Fibroblast of skin of left quadriceps (primary cell): ENCODE data around the gene NRXN3.

Source experiments
- DNase-seq, 2 experiments: peaks; one replicate each; pipeline ENCODE4 v3.0.0-alpha.2; 2013; ENCODE audit warnings: low read depth in 2 of 2

Gene NRXN3

DNA sequence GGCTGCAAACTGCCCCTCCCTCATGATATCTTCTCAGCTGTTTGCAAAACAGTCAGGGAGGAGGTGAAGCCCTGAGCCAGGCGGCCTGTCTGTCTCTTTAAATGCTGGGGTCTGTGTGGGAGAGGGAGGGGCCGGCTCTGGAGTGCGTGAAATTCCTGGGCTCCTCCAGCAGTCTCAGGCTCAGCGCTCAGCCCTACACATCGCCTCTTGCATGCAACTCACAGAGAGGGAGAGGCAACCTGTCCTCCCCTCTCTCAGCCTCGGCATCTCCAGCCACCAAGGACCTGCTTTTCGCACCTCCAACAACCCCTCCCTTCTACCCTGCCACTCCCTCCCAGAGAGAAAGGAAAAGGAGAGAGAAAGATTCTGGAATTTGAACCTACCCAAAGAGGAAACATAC lies at the start of gene NRXN3:
NRXN3 (plus strand) TSS at position 171 of the 400 bp plus-strand sequence. CDS start 72,721 bp downstream, outside the sequence.
- no peak for DNase-seq

DNA sequence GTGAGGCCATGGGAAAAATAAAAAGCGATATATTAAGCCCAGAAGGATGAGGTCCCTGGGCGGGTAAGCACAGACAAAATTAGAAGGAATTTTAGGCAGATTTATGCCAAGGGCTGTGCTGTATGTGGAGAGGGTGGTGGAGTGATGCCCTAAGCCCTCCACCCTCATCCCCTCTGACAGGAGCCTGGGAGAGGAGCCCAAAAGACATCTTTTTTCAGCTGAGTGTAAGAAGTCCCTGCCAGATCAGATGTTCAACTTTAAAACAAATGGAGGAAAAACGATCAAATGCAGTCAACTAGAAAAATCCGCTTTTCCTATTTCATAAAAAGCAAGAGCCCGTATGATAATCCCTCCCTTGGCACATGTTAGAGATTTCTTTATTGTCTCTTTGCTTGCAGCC lies 47.7 kb upstream of the NRXN3 start:
- DNase-seq = no peak

- no peak for DNase-seq
Observed at GRCh38 chr14:78123650-78124253, 46.4 kb upstream of the NRXN3 start.

DNA sequence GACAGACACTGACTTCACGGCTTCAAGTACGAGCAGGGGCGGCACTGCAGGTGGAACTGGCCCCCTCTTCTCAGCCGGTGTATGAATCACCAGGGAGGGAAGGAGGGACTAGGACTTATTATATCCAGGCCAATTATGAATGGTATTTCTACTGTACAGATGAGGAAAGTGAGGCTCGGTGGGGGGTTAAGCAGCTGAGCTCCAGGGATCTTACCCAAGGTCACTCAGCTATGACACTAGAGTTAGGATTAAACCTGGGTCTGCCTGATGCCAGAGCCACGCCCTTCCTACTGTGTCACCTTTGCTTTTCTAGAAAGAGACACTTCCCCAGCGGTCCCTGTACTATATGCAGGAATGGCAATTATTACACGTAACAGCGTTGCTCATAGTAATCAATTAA lies 42.2 kb upstream of the NRXN3 start:
- no peak for DNase-seq

GRCh38 chr14:78129375-78129774 lies 40.8 kb upstream of the NRXN3 start:
- DNase-seq = no peak

GRCh38 chr14:78130356-78130755 lies 39.8 kb upstream of the NRXN3 start:
- DNase-seq = no peak

- no peak for DNase-seq
Observed at GRCh38 chr14:78131201-78131600, 39.0 kb upstream of the NRXN3 start.

- DNase-seq = no peak
Observed at GRCh38 chr14:78131616-78132015, 38.6 kb upstream of the NRXN3 start.

- no peak for DNase-seq
Observed at GRCh38 chr14:78135450-78135891, 34.7 kb upstream of the NRXN3 start.

DNA sequence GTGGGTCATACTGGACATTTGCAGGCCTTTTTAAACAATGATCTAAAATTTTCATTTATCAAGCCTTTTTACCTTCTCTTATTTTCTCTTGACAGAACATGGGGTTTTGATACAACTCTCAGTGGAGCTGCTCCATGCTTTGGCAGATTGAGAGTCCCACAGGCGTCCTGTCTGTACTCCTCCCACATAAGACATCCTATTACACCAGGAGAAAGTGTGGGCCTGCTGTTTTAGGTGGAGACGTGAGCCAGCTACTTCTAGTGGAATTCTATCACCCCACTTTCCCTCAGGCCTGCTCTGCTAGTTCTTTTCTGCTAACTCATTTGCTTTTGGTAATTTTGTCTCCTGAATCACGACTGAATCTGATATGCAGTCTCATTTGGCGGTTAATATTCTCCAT lies 33.5 kb upstream of the NRXN3 start:
- no peak for DNase-seq

DNA sequence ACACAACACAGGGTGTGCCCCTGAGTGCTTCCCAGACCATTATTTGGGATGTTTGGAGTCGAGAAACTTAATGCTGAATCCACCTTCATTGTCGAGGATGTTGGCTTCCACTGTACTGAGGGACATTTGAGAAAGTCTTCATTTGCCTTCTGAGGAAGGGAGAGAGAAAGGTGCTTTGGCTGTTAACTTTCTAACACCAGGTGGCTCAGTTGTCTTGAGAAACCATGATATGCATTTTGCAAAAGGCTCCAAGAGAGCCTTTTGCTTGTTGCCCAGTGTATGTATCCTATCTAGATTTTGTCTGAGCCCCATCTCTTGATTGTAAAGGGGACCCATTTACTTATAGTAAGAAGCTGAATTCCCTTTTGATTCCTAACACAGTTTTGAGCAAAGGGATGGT lies 28.6 kb upstream of the NRXN3 start:
- no peak for DNase-seq

DNA sequence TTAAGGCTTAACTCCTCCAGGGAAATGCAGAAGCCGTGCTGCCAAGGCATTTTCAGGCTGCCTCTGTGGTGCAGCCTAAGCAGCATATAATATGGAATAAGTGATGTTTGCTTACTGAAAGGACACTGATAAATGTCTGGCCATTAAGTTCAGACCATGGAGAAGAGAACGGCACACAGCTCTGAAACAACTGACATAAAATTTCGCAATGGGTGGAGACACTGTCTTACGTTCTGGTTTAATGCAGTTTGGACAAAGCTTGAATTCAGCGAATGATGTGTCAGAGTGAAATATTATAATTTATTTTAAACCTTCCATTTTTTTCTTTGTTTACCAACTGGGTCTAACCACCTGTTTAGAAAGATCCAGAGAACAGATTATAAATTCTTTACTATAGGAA lies 27.2 kb upstream of the NRXN3 start:
- DNase-seq = no peak

DNA sequence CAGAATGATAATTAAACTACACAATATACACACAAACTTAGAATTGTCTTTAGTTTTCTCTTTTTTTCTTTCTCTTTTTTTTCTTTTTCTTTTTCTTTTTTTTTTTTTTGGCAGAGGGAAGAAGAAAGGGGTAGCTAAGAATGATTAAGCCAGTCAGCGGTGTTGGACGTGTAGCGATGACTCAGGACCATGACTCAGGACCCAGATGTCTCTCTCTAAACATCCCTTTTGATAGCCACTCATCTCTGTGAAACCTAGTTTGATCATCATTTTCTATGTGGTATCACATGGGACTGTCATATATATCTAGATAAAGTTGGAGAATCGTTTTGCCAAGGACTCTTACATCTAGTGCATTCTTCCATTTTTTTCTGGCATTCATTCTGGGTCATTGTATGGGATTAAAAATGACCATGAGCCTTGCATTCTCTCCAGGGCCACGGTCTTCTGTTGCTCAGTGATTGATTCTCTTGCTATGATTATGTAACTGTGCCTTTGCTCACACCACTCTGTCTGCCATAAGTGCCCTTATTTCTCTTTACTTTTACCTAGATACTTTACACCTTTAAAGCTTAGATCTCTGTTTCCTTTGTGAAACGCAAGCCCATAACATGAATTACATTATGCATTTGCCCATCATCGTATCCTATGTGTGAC lies 26.6 kb upstream of the NRXN3 start:
- DNase-seq = no peak

GRCh38 chr14:78152201-78153063 lies 17.7 kb upstream of the NRXN3 start:
- DNase-seq = no peak

- peak in 1 of 2 experiments; percentile 9 for DNase-seq
Observed at GRCh38 chr14:78153064-78153341, 17.2 kb upstream of the NRXN3 start.

DNA sequence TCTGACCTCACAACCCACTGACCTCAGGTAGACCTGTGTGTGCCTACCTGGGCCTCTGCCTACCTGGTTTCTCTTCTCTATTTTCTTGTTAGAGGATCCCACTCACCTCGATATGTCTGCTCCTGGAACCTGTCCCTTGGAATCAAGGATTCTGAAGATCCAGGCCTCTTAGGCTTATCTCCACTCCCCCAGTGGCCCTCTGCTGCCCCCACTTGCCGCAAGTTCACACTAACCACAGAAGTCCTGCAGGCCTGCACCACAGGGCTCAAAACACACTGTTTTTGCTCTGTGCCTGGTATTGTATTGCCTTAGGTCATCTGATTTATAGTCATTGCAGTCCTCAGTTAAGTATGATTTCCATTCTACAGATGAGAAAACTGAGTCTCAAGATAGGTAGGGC lies 15.3 kb upstream of the NRXN3 start:
- no peak for DNase-seq

- no peak for DNase-seq
Observed at GRCh38 chr14:78156196-78156595, 14.0 kb upstream of the NRXN3 start.

DNA sequence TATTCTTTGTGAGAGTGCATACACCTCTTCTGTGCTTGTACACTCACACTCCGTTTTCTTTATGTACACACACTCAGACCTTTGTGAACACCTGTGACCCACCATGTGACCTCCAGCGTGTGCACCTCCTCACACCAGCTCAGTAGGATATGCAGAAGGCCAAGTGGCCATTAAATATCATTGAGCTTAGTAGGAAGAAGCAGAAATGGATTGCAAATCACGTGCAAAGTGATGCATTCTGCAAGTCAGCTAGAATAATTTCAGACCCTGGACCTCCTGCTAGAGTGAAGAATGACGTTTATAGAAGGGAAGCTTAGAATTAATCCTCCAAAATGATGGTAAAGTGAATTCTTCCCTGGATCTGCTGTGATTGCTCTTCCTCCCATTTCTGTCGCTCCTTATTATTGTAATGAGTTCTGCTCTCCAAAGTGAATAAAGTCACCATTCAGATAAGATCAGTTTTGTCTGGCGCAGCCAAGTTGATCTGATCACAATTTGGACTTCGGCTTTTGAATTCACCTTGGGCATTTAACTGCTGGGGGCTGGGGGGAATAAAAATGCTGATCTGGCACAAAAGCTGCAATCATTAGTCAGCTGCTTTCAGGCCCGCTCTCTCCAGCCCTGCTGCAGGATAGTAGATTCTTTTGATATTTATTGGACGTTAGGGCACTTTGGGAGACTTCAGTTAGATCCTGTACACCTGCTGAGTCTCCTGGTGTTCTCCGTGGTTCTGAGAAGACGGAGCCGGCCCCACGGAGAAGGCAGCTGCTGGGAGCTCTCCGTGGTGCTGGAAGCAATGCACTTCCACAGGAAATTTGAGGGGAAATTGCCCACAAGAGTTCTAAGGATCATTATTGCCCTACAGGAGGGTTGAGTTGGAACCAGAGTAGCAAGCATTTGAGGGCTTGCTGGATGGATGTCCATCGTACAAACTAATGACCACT lies 12.4 kb upstream of the NRXN3 start:
- DNase-seq = no peak

- no peak for DNase-seq
Observed at GRCh38 chr14:78162202-78162601, 8.0 kb upstream of the NRXN3 start.

GRCh38 chr14:78164226-78164853 lies 5.8 kb upstream of the NRXN3 start:
- no peak for DNase-seq

DNA sequence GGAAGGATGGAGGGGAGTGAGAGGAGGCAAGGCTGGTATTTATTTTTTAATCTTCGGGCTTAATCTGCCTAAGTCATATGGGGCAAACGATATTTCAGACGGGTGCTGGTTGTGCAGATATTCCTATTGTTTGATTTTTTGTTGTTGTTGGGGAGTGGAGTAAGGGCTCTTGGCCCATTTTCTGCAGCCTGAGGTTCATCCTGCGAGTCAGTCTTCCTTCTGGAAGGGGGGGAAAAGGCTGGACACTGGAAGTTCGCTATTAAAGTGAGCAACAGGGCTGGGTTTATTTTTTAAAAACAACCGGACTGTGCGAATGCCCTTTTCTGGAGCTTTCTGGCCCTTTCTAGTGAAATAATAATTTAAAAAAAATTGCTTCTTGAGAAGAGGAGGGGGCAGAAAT lies 2.3 kb downstream of the NRXN3 start:
- no peak for DNase-seq
